HG03457 (cell line): Measurements from ENCODE around the gene SLC23A1.
"Not testable (repeated sequence)": the region's sequence is repeated elsewhere in the genome, so short reads cannot be mapped to it uniquely, and the experiment has no call there.

Source experiments
- ATAC-seq: cut with Tn5 transposase; IDR thresholded peaks from one replicate; pipeline ENCODE4 v1.9.1; 2021; ENCODE audit warnings: moderate number of reproducible peaks; ENCODE audit not compliant: unreplicated experiment

The SLC23A1 gene

GRCh38 chr5:139390639-139391569 is 7.8 kb upstream of the SLC23A1 start:
- no peak for ATAC-seq

- ATAC-seq: peak; percentile 26
These were observed 6.9 kb upstream of the SLC23A1 start, which contains the start of gene MZB1 for GRCh38 chr5:139389701-139390638. MZB1 (minus strand) TSS chr5:139389913; CDS start chr5:139389856, 57 bp downstream.

- ATAC-seq: no peak
These were observed 5.2 kb upstream of the SLC23A1 start for GRCh38 chr5:139388198-139388821.

GRCh38 chr5:139387611-139388197 is 4.6 kb upstream of the SLC23A1 start:
- no peak for ATAC-seq

- not testable (repeated sequence) for ATAC-seq
These were observed 3.9 kb upstream of the SLC23A1 start for GRCh38 chr5:139386956-139387355.

DNA sequence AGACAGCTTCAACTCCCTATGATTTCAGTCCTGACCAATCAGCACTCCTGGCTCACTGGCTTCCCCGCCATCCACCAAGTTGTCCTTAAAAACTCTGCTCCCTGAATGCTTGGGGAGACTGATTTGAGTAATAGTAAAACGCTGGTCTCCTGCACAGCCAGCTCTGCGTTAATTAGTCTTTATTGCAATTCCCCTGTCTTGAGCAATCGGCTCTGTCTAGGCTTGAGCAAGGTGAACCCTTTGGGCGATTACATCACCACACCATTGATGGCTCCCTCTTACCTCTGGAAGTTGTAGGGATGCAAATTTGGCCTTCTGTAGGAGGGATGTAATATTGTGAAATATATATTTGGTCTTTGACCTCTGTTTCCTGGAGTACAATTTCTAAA is 2.9 kb upstream of the SLC23A1 start:
- no peak for ATAC-seq

- no peak for ATAC-seq
These were observed 2.3 kb upstream of the SLC23A1 start for GRCh38 chr5:139385061-139386049.

GRCh38 chr5:139384591-139385051 is 1.5 kb upstream of the SLC23A1 start:
- no peak for ATAC-seq

DNA sequence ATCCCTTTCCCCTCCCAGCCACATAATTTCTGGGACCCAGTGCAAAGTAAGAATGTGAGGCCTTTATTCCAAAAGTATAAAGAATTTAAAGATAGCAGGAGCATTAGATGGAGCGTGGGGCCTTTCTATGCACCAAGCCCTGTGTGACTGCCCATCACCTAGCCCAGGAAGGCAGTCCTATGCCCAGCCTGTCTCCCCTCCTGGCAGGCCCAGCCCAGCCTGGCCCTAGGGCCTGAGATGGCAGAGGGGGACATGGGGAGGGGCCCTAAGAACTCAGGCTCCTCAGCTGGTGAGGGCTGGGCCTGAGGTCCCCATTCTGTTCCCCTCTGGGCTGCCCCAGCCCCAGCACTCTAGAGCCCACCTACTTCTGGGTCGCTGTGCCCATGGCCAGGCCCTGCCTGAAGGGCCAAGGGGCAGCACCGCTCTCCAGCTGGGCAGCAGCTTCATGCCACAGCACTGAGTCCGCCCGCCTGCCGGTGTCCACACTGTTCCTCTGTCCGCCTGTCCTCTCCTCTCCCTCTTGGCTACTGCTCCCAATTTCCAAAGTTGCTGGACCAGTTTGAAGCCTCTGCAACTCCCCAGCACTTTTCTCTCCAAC is 995 bp upstream of the SLC23A1 start:
- ATAC-seq: no peak

- no peak for ATAC-seq
These were observed 290 bp downstream of the SLC23A1 start for GRCh38 chr5:139382807-139383206.

DNA sequence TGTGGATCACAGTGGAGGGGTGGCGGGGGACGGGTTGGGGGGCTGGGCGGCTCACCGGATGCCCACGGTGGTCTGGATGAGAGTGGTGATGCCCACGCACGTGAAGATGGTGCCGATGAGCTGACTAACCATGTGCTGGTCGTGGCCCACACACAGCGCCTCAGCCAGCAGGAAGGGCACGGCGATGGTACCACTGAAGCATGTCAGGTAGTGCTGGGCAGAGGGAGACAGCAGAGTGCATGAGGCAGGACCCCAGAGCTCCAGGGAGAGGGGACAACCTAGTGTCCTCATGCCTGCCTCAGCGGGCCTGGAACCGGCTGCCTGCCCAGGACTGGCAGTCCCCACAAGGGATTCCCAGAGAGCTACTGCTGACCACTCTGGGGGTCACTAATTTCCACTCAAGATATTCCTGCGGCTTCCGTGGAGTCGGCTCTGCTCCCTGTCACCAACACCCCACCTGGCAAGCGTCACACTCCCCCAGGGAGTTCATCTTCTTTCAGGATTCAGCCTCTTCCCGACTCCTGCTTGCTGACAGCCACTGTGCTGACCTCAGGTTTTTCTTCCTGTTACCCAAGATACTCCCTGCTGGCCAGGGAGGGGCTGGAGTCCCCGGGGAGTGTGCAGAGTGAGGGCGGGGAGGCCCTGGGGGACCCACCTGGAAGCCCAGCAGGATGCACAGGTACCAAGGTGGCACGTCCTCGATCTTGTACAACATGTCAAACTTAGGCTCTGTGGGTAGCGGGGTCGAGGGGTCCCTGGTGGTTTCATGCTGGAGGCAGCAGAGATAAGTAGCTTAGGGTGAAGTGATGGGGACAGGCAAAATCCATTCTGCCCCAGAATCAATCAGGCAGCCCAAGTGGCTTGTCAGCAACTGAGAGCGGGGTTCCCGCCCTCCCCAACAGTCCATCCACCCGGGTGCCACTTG is 998 bp downstream of the SLC23A1 start:
- ATAC-seq: no peak

- ATAC-seq: no peak
These were observed 3.3 kb downstream of the SLC23A1 start for GRCh38 chr5:139379626-139380449.

GRCh38 chr5:139378941-139379361 is 4.1 kb downstream of the SLC23A1 start:
- ATAC-seq: no peak

GRCh38 chr5:139378101-139378825 is 4.8 kb downstream of the SLC23A1 start:
- ATAC-seq: no peak

DNA sequence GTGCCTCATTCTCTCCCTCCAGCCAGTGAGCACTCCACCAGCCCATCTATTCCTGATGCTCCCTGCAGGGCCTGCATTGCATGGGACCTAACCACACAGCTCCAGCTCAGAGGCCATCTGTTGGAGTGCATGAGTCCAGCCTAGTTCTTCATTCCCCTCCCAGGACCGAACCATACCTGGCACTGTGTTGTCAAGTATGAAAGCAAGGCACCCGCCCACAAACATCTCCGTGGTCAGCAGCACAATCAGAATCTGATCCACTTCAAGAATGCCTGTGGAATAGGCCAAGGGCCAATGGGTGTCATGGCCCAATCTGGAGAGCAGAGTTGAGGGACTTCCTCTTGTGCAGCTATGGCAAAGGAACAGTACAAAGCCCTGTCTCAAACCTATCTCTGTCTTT is 5.9 kb downstream of the SLC23A1 start:
- no peak for ATAC-seq

DNA sequence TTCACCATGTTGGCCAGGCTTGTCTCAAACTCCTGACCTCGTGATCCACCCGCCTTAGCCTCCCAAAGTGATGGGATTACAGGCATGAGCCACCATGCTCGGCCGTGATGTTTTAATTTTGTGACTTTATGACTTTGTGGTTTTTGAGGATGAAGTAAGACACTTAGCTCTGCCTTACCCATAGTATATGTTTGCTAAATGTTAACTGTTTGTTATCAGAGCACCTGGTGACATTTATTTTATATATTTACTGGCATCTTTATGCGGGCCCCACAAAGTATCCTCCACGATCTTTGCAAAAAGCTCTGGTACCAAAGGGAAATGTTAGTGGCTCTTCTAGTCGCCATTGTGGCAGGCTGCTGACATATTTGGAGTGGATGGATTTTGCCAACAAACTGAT is 6.7 kb downstream of the SLC23A1 start:
- ATAC-seq: no peak
